ENCODE measurements around the gene LYPD6B.

The LYPD6B gene

GRCh38 chr2:149160701-149161217 is 122.3 kb downstream of the LYPD6B start:
- no peak for DNase-seq (ENCODE audit: low spot score)

GRCh38 chr2:149161481-149162225 is 123.2 kb downstream of the LYPD6B start:
- no peak for DNase-seq (ENCODE audit: low spot score)

GRCh38 chr2:149164296-149164695 is 125.8 kb downstream of the LYPD6B start:
- DNase-seq (ENCODE audit: low spot score): no peak

- DNase-seq (ENCODE audit: low spot score): no peak
Measured at GRCh38 chr2:149164827-149165226, 126.3 kb downstream of the LYPD6B start.

GRCh38 chr2:149167001-149167780 is 128.7 kb downstream of the LYPD6B start:
- DNase-seq (ENCODE audit: low spot score): no peak

GRCh38 chr2:149167941-149168340 is 129.4 kb downstream of the LYPD6B start:
- no peak for DNase-seq (ENCODE audit: low spot score)

GRCh38 chr2:149169656-149170055 is 131.2 kb downstream of the LYPD6B start:
- DNase-seq (ENCODE audit: low spot score): no peak

- no peak for DNase-seq (ENCODE audit: low spot score)
Measured at GRCh38 chr2:149170156-149170555, 131.7 kb downstream of the LYPD6B start.

- no peak for DNase-seq (ENCODE audit: low spot score)
Measured at GRCh38 chr2:149170911-149171310, 132.4 kb downstream of the LYPD6B start.

GRCh38 chr2:149173220-149173619 is 134.7 kb downstream of the LYPD6B start:
- DNase-seq (ENCODE audit: low spot score): no peak

GRCh38 chr2:149175956-149176355 is 137.5 kb downstream of the LYPD6B start:
- no peak for DNase-seq (ENCODE audit: low spot score)

- DNase-seq (ENCODE audit: low spot score): no peak
Measured at GRCh38 chr2:149178612-149179011, 140.1 kb downstream of the LYPD6B start.

- DNase-seq (ENCODE audit: low spot score): no peak
Measured at GRCh38 chr2:149180226-149180875, 141.9 kb downstream of the LYPD6B start.

- DNase-seq (ENCODE audit: low spot score): no peak
Measured at GRCh38 chr2:149183187-149183586, 144.7 kb downstream of the LYPD6B start.

- no peak for DNase-seq (ENCODE audit: low spot score)
Measured at GRCh38 chr2:149184991-149185390, 146.5 kb downstream of the LYPD6B start.

- no peak for DNase-seq (ENCODE audit: low spot score)
Measured at GRCh38 chr2:149185942-149186490, 147.5 kb downstream of the LYPD6B start.

- no peak for DNase-seq (ENCODE audit: low spot score)
Measured at GRCh38 chr2:149187057-149187456, 148.6 kb downstream of the LYPD6B start.

GRCh38 chr2:149188291-149188690 is 149.8 kb downstream of the LYPD6B start:
- DNase-seq (ENCODE audit: low spot score): no peak

- no peak for DNase-seq (ENCODE audit: low spot score)
Measured at GRCh38 chr2:149189769-149190168, 151.3 kb downstream of the LYPD6B start.

GRCh38 chr2:149191915-149192314 is 153.4 kb downstream of the LYPD6B start:
- no peak for DNase-seq (ENCODE audit: low spot score)

GRCh38 chr2:149192427-149192826 is 153.9 kb downstream of the LYPD6B start:
- DNase-seq (ENCODE audit: low spot score): no peak

GRCh38 chr2:149200109-149200520 is 161.6 kb downstream of the LYPD6B start:
- DNase-seq (ENCODE audit: low spot score): no peak
